SKM-1 (cell line): Measurements from ENCODE around the gene LRRC56.

Experiments
- DNase-seq: peaks from one replicate; lab custom pipeline; 2025; ENCODE audit not compliant: unreplicated experiment; lab: John Stamatoyannopoulos, UW

Gene LRRC56

GRCh38 chr11:592501-592900 is 55.2 kb downstream of the LRRC56 start:
- no peak for DNase-seq

GRCh38 chr11:592918-593317 is 55.6 kb downstream of the LRRC56 start:
- no peak for DNase-seq

DNA sequence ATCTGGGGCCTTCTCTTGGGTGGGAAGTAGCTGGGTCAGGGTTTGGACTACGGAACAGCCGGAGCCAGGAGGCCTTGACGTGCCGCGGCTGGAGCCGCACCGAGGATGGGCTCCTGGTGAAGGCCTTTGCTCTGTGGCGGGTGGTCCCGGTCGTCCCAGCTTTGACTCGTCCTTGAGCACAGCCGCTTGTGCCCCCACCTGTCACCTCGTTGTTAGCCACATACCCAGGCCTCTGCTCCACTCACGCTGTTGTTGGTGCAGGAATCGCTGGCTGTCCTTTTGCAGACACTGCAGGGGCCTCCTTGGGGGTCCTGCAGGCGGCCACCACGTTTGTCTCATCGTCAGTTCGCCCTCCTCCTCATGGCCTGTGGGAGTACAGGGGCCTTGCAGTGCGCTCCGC is 56.0 kb downstream of the LRRC56 start:
- no peak for DNase-seq

DNA sequence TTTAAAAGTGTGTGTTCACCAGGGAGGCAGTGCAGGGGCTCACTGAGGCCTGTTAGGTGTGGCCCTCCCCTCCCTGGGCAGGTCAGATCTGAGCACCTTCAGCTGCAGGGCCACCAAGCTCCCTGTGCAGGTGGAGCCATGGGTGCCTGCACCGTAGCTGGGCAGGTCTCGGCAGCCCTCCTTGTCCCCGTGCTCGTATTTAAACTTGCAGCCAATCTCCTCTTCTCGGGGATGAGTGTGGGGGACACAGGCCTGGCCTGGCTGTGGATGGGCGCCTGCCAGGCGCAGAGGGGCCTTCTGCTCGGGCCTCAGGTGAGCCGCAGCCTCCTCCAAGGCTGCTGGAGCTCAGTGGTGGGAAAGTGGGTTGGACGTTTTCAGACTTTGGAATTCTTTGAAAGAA is 58.1 kb downstream of the LRRC56 start:
- no peak for DNase-seq

DNA sequence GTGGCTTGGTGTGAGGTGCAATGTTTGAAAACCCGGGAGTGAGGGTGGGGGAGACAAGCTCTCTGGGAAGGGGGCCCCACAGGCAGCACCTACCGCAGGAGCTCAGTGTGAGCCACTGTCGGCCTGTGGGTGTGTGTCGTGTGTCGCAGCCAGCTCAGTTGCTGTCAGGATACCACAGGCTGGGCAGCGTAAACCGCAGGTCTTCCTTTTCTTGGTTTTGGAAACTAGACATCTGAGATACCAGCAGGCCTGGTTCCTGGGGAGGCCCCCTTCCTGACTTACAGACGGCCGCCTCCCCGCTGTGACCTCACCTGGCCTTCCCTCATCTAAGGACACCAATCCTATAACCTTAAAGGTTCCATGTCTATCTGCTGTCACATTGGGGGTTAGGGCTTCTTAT is 59.0 kb downstream of the LRRC56 start:
- DNase-seq = no peak

- no peak for DNase-seq
Observed at GRCh38 chr11:597166-597725, 59.9 kb downstream of the LRRC56 start.

GRCh38 chr11:598005-598680 is 60.8 kb downstream of the LRRC56 start:
- no peak for DNase-seq

DNA sequence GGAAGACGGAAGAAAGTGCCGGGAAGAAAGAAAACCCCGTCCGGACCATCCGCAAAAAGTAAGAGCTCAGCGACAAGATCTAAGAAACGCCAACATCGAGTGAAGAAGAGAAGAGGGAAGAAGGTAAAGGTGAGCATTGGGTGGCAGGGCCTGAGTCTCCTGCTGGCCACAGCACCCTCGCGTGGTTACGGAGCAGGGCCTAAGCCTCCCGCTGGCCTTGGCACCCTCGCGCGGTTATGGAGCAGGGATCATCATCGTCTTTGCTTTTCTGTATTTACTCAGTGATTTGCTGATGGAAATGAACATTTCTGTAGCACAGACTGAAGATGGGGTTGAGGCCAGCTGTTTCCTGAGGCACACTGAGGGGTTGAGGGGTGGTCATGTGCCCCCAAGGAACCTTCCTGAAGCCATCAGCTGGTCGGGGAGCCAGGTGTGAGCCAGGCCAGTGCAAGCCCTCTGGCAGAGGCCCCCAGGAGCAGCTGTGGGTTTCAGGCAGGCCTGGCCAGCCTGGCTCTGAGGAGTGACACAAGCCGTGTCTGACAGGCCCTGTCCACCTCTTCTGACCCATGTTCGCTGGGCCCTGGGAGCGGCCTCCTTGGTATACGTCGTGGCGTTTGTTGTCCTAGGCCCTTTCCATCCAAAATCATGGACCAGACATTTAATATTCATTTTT is 64.4 kb downstream of the LRRC56 start:
- no peak for DNase-seq

DNA sequence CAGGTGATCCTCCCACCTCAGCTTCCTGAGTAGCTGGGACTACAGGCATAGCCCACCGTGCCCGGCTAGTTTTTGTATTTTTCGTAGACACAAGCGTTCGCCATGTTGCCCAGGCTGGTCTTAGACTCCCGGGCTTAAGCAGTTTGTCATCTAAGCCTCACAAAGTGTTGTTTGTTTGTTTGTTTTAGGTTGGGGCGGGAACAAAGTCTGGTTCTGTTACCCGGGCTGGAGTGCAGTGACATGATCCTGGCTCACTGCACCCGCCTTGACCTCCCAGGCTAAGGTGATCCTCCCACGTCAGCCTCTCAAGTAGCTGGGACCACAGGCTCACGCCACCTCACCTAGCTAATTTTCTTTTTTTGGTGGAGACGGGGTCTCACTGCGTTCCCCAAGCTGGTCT is 65.8 kb downstream of the LRRC56 start:
- DNase-seq = no peak
